CMK (cell line): ENCODE results near the gene EML3.
"Not testable (repeated sequence)": the region's sequence is repeated elsewhere in the genome, so short reads cannot be mapped to it uniquely, and the experiment has no call there.

ENCODE experiments used
- DNase-seq: peaks from one replicate; pipeline ENCODE4 v3.0.0-alpha.2; 2010; ENCODE audit warnings: low read depth

The EML3 gene

GRCh38 chr11:62570903-62571302 is 41.7 kb downstream of the EML3 start:
- DNase-seq = not testable (repeated sequence)

DNA sequence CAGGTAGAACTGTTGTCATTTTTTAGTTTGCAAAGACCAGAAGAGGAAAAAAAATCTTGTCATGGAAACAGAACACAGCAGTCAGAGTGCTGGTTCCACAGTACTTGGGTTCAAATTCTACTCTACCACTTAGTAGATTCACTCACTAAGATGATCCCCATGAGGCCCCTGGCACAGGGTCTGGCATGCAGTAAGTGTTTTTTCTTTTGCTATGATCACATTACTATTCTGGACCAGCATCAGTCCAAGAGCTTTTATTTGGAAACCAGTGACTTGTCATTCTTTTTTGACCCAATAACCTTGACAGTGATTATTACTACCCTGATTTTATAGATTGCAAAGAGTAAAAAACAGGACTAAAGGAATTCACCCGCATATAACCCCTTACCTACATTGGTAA is 43.0 kb downstream of the EML3 start:
- DNase-seq = no peak

DNA sequence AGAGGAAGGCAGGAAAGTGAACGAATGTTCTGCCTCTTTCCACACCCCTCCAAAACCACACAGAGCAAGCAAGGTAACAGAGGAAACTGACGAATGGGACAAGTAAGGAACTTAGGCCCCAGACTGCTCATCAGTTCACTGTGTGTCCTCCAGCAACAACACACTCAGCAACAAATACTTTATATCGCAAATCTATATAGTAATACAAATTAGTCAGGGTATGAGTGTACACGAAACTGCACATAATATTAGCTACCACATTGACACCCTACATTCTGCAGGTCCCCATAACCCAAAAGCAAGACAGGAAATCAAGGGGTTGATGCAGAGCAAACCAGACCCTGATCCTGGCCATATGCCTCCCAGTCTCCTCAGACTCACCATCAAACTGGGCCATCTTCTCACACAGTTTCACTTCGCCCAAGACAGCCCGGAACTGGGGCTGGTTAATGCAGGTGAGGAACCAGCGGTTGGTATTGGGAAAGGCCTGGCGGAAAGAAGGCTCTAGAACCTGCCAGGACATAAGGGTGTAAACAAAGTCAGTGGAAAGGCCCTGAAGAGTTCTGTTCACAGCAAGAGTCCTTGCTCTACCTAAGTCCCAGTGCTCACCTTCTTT is 45.4 kb downstream of the EML3 start:
- no peak for DNase-seq

GRCh38 chr11:62566247-62566646 is 46.3 kb downstream of the EML3 start:
- DNase-seq = no peak

DNA sequence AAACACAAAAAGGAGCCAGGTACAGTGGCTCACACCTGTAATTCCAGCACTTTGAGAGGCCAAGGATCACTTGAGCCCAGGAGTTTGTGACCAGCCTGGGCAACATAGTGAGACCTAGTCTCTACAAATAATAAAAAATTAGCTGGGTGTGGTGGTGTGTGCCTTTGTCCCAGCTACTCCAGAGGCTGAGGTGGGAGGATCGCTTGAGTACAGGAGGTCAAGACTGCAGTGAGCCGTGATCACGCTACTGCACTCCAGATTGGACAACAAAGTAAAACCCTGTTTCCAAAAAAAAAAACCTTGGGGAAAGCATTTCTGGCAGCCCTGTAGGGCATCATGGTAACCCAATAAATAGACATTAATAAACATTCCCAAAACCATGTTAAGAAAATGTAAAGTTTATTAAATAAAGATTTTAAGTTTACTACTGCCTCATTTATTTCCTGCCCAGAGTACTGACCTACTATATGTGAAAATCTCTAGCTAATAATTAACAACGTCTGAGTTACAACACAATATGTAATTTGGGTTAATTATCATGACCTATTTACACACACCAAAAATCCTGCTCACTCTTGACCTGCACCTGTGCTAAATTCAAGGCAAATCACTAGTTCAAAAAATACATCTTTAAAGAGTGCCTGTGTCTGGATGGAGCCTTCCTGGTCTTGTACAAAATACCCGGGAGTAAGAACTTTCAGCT is 47.3 kb downstream of the EML3 start:
- no peak for DNase-seq

GRCh38 chr11:62561677-62562230 is 50.8 kb downstream of the EML3 start:
- not testable (repeated sequence) for DNase-seq

DNA sequence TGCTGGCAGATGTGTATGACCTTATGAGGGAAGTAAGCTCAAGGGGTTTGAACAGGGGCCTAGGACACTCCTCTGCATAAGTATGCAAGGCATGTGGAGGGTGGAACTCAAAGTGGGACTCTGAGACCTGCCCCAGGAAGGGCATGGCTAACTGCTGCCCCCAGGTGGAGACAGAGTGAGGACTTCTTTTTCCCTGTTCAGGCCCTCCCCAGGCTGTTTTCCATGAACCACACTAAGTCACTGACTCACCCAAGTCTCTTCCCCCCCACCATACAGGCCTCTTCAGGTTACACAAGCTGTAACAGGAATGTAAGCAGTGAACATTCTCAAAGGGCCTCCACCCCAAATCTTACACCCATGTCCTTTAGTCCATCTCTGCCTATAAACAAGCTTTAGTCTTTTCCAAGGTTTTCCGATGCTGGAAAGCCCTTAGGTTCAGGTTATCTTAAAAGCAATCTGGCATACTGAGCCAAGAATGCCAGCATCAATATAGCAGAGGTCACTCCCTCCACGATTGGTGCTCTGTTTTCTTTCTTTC is 51.9 kb downstream of the EML3 start:
- no peak for DNase-seq

DNA sequence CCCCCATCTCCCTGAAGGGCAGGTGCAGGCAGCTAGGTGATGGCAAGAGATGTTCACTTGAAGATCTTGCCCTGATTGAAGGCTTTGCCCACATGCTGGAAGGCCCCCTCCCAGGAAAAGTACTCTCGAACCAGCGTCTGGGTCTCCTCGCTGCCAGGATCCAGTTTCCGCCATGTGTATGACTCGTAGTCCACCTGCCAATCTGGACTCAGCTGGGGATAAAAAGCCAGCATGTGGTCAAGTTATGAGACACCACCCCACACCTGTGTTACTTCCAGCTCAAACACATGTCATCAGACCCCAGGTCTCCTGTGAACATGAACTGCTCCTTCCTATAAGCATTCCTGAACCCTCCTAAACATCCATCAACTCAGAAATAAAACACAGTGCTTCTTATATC is 52.9 kb downstream of the EML3 start:
- not testable (repeated sequence) for DNase-seq

DNA sequence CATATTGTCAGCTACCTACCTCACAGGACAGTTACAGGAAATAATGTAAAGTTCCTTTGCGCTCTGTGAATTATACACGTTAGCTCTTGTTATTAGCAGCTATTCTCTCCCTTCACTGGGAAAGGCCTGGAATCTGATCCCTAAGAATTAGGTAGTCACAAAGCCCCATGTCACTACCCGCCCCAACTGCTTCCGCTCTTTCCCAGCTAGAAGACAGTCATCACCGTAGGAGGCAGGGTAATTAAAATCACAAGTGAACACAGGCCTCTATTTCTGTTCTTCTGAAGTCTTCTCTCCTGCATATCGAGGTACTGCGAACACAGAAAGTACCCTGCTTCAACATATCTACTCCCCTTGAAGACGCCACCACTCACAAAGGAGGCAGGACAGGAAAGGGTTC is 53.4 kb downstream of the EML3 start:
- DNase-seq = no peak

DNA sequence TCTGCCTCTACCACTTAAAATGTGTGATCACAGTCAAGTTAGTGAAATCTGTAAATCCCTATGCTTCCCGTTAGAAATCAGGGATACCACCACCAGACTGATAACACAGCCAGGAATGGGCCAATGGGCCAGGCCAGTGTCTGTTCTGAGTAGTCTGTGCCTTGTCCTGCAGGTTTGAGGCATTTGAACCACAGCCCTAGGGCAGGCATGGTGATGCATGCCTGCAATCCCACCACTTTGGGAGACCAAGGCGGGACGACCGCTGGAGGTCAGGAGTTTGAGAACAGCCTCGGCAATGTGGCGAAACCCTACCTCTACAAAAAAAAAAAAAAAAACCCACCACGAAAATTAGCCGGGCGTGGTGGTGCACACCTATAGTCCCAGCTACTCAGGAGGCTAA is 53.9 kb downstream of the EML3 start:
- no peak for DNase-seq

DNA sequence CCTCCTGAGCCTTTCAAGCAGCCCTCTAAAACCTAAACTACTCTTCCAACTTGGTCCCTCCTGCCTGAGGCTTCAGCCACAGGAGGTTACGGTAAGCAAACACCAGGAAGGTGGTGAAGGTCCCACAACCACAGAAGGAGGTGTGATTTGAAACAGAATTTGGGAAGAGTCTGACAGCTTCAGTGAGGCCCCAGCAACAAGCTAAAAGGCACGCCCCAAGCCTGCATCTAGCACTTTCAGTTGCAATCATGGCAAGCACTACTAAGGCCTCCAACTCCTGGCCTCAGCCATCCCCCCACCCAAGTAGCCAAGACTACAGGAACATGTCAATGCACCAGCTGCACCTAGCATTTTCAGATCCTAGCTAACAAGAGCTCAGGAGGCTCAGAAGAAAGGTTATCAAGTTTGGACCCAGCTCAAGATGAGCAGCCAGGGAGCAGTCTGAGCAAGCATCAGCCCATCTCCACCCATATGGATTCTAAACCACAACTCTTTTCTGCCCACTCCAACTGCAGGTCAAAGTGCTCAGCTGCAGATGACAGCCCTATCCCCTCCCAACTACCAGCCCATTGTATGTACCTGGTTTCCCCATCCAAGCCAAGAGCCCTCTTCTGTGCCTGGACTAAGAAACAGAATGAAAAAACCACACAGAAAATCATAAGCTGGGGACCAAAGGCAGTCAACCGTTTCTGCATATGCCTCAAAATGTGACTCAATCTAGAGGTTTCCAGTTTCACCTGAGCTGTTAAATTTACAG is 55.5 kb downstream of the EML3 start:
- no peak for DNase-seq

DNA sequence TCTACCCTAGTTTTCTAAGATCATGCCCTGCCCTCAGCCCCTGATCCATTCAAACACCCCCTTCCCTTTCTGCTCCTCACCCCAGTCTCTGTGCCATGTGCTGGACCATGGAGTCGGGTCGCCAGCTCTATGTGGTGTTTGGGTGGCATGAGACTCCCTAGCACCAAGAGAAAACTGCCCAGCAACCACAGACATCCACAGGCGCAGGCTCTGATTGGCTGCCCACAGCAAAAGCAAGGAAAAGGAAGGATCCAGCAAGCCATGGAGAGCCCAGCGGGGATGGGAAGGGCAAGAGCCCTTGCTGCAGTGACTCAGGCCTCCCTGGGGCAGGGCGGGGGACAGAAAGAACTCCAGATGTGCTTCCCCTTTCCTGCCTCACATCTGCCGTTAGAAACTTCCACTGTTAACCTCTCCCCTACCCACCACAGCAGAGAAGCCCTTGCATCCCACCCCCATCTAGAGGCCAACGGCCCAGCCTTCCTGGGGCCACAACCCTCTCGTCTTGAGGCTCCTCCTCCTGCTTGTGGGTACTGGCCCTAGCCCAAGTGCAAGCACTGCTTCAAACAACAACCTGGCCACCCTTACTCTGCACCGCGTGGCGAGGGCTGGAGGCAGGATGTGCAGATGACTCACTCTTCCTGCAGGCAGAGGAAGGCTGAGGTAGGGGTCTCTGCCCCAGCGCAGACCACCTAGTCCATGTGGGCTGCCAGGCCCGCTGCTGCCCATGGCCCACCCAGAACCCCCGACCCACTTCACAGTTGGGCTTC is 56.3 kb downstream of the EML3 start:
- DNase-seq = peak; percentile 82

GRCh38 chr11:62555464-62556107 is 57.0 kb downstream of the EML3 start:
- DNase-seq = no peak

DNA sequence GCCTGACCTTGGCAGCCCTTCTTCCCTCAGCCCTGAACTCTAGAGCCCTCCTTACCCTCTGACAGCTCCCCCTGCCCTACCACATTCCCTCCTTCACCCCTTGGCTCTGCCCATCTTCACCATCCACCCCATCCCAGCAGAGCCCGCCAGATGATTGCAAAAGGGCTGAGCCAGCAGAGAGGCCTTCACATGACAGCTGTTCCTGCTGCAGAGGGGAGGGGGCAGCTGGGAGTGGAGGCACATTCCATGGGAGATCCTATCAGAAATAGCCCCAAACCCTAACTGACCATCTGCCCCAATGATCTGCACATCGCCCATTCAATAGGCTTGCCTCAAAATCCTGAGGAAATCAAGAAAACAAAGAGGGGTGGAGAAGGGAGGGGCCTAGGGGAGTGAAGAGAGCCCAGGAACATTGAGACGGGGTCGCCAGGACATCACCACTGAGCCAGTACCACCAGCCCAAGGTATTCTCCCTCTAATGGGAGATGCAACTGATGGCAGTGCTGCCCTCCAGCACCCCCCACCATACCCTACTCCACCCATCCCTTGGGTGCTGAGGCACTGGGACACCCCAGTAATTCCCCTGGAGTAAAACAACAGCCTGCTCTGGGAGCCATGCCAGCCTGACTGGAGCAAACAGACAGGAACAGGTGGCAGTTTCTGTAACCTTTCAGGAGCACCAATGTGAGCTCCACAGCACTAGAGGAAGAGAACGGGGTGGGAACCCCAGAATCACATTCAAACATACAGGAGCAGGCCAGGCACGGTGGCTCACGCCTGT is 58.0 kb downstream of the EML3 start:
- DNase-seq = no peak

DNA sequence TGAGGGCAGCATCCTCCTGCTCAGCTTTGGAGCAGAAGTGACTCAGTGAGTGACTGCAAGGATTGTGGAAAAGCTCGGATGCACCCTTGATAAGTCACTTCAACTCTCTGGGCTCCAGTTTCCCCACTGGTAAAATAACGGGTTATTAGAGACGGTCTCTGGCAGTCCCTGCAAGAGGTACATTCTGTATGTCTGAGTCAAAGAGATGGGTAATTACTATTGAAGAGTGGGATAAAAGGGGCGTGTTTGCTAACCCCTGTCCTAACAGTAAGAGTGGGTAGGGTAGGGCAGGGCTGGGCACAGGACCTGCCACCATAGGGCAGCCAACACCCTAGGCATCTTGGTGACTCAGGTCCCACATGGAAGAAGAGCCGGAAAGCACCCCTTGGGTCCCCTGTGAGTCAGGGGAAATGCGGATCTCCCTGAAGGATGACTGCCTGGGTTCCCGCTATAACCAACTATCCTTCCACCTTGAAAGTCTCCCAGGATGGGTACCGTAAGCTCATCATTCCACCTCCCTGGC is 58.7 kb downstream of the EML3 start:
- no peak for DNase-seq

GRCh38 chr11:62553080-62553838 is 59.3 kb downstream of the EML3 start:
- DNase-seq = peak; percentile 72

GRCh38 chr11:62552485-62553079 is 60.0 kb downstream of the EML3 start:
- DNase-seq = no peak
